SK-N-MC (cell line): ENCODE results near the gene NPAS2.

Experiments
- EZH2 ChIP-seq: fragments of 200-600 bp; sonication (generic); IDR thresholded peaks from one replicate; pipeline ENCODE4 v1.6.1; 2017; ENCODE audit warnings: antibody characterized with exemption
- POLR2AphosphoS5 ChIP-seq: IDR thresholded peaks from 2 replicates; pipeline ENCODE4 v1.6.1; 2012; ENCODE audit warnings: mild to moderate bottlenecking, low read depth, low read length, borderline replicate concordance

DNA sequence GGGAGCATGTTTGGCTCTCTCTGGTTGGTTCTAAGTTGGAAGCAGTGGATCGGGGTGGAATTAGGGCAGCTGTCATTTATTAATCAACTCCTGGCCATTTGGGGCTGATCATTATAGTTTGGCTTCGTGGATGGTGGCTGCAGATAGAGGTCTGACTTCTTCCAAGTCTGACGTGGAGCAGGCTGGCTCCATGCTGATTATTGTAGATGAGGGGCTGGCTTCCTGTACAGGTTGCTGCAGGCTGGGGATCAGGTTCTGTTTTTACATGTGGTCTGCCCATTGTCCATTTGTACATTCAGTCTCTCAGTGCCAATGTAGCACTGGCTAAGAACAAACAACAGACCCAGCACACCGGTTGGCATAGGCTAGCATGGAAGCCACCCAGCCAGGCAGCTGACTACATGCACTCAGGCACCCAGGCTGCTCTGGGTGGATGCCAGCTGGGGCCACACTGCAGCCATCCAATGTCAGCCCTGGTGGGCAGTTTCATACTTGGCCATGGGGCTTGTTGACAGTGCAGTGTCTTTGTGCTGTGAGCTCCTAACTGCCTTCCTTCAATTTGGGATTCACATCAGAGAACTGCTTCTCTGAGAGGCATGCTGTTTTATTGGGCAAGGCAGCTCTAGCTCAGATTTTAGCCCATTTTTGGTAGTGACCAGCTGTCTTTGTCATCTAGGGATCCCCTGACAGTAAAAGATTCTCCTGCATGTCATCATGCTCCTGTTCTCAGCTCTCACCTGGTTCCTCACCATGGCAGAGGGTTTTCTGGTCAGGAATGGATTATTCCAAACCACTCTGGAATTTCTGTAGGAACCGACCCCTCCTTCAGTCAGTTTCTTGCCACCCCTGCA is 25.4 kb downstream of the NPAS2 start:
- TF ChIP-seq POLR2AphosphoS5 = no peak
- TF ChIP-seq EZH2 = no peak
